GM18861 (cell line): Measurements from ENCODE around the gene SYT1.

Source experiments
- ATAC-seq: cut with Tn5 transposase; IDR thresholded peaks from one replicate; pipeline ENCODE4 v1.9.1; 2021; ENCODE audit not compliant: unreplicated experiment

SYT1 gene

GRCh38 chr12:79275631-79276030 is 411.1 kb downstream of the SYT1 start:
- ATAC-seq, result no peak

GRCh38 chr12:79283364-79283763 is 418.8 kb downstream of the SYT1 start:
- no peak for ATAC-seq

- ATAC-seq, result no peak
These were observed 424.3 kb downstream of the SYT1 start for GRCh38 chr12:79288911-79289310.

- no peak for ATAC-seq
These were observed 427.1 kb downstream of the SYT1 start for GRCh38 chr12:79291711-79292110.

GRCh38 chr12:79294590-79294989 is 430.0 kb downstream of the SYT1 start:
- no peak for ATAC-seq

- ATAC-seq, result no peak
These were observed 431.0 kb downstream of the SYT1 start for GRCh38 chr12:79295572-79295971.

- ATAC-seq, result no peak
These were observed 431.6 kb downstream of the SYT1 start for GRCh38 chr12:79296133-79296532.

GRCh38 chr12:79296871-79297270 is 432.3 kb downstream of the SYT1 start:
- ATAC-seq, result no peak

- ATAC-seq, result no peak
These were observed 433.9 kb downstream of the SYT1 start for GRCh38 chr12:79298506-79298905.

- no peak for ATAC-seq
These were observed 435.0 kb downstream of the SYT1 start for GRCh38 chr12:79299447-79300198.

- no peak for ATAC-seq
These were observed 435.6 kb downstream of the SYT1 start for GRCh38 chr12:79300199-79300568.

GRCh38 chr12:79301181-79301580 is 436.6 kb downstream of the SYT1 start:
- ATAC-seq, result no peak

GRCh38 chr12:79302162-79302814 is 437.7 kb downstream of the SYT1 start:
- ATAC-seq, result no peak

- ATAC-seq, result no peak
These were observed 442.8 kb downstream of the SYT1 start for GRCh38 chr12:79307340-79307739.

- no peak for ATAC-seq
These were observed 444.5 kb downstream of the SYT1 start for GRCh38 chr12:79309039-79309438.

- no peak for ATAC-seq
These were observed 452.7 kb downstream of the SYT1 start for GRCh38 chr12:79317179-79317847.

- ATAC-seq, result no peak
These were observed 458.3 kb downstream of the SYT1 start for GRCh38 chr12:79322905-79323304.

- ATAC-seq, result no peak
These were observed 460.0 kb downstream of the SYT1 start for GRCh38 chr12:79324571-79324970.

GRCh38 chr12:79326222-79326621 is 461.6 kb downstream of the SYT1 start:
- ATAC-seq, result no peak

- ATAC-seq, result no peak
These were observed 462.1 kb downstream of the SYT1 start for GRCh38 chr12:79326663-79327062.

GRCh38 chr12:79327465-79327864 is 462.9 kb downstream of the SYT1 start:
- no peak for ATAC-seq

GRCh38 chr12:79329933-79330332 is 465.4 kb downstream of the SYT1 start:
- no peak for ATAC-seq
